ENCODE data around the gene SPEF1.

DNA sequence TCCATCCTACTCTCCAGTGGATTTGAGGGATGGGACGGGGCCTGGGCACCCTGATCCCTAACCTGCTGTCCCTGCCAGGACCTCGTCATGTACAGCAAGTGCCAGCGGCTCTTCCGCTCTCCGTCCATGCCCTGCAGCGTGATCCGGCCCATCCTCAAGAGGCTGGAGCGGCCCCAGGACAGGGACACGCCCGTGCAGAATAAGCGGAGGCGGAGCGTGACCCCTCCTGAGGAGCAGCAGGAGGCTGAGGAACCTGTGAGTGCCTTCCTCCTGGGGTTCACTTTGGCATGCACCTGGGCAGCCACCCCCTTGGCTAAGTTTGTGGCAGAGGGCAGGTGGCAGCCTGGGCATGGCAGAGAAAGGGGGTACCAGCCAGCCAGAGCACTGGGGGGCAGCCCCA, 20.6 kb upstream of the SPEF1 start:
- TF ChIP-seq, protein P1, sequence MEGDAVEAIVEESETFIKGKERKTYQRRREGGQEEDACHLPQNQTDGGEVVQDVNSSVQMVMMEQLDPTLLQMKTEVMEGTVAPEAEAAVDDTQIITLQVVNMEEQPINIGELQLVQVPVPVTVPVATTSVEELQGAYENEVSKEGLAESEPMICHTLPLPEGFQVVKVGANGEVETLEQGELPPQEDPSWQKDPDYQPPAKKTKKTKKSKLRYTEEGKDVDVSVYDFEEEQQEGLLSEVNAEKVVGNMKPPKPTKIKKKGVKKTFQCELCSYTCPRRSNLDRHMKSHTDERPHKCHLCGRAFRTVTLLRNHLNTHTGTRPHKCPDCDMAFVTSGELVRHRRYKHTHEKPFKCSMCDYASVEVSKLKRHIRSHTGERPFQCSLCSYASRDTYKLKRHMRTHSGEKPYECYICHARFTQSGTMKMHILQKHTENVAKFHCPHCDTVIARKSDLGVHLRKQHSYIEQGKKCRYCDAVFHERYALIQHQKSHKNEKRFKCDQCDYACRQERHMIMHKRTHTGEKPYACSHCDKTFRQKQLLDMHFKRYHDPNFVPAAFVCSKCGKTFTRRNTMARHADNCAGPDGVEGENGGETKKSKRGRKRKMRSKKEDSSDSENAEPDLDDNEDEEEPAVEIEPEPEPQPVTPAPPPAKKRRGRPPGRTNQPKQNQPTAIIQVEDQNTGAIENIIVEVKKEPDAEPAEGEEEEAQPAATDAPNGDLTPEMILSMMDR (conservative IDR thresholded peaks at IDR 0.05; ENCODE audit: low read depth, low read length), result no peak
- no peak for TF ChIP-seq RAD21 (IDR thresholded peaks at IDR 0.05; ENCODE audit: low read length)
- TF ChIP-seq RFX5 (IDR thresholded peaks at IDR 0.05; ENCODE audit: low read depth, low read length), result no peak
- no peak for TF ChIP-seq MXI1 (IDR thresholded peaks at IDR 0.05; ENCODE audit: borderline replicate concordance, low read depth, low read length)
- no peak for TF ChIP-seq POLR2A (IDR thresholded peaks at IDR 0.05; ENCODE audit: low read depth, low read length)
- no peak for TF ChIP-seq SMC3 (IDR thresholded peaks at IDR 0.05; ENCODE audit: low read depth, low read length)
- TF ChIP-seq, protein P2, sequence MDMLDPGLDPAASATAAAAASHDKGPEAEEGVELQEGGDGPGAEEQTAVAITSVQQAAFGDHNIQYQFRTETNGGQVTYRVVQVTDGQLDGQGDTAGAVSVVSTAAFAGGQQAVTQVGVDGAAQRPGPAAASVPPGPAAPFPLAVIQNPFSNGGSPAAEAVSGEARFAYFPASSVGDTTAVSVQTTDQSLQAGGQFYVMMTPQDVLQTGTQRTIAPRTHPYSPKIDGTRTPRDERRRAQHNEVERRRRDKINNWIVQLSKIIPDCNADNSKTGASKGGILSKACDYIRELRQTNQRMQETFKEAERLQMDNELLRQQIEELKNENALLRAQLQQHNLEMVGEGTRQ (IDR thresholded peaks at IDR 0.05; ENCODE audit: low read depth, low read length), result no peak
- no peak for TF ChIP-seq CEBPB (IDR thresholded peaks at IDR 0.05; ENCODE audit: low read depth, low read length)
- no peak for TF ChIP-seq MAFK (IDR thresholded peaks at IDR 0.05; ENCODE audit: low read depth, low read length)
- no peak for TF ChIP-seq MAZ (IDR thresholded peaks at IDR 0.05; ENCODE audit: borderline replicate concordance, low read depth, low read length)
- no peak for TF ChIP-seq FOS (IDR thresholded peaks at IDR 0.05; ENCODE audit: low read depth, low read length)
- TF ChIP-seq BHLHE40 (IDR thresholded peaks at IDR 0.05; ENCODE audit: low read depth, low read length), result no peak
- no peak for TF ChIP-seq RCOR1 (IDR thresholded peaks at IDR 0.05; ENCODE audit: insufficient replicate concordance, low read length)
- TF ChIP-seq, protein P3, sequence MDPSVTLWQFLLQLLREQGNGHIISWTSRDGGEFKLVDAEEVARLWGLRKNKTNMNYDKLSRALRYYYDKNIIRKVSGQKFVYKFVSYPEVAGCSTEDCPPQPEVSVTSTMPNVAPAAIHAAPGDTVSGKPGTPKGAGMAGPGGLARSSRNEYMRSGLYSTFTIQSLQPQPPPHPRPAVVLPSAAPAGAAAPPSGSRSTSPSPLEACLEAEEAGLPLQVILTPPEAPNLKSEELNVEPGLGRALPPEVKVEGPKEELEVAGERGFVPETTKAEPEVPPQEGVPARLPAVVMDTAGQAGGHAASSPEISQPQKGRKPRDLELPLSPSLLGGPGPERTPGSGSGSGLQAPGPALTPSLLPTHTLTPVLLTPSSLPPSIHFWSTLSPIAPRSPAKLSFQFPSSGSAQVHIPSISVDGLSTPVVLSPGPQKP (IDR thresholded peaks at IDR 0.05; ENCODE audit: borderline replicate concordance, low read depth, low read length), result no peak

All from IMR-90 (cell line).